HepG2 (cell line): ENCODE data around the gene ZNF615. TPM values are rescaled to one million over a fixed set of nuclear protein-coding genes. Genes with fewer than 3 reads are reported as not detected.
A peak's percentile ranks its signal among the peaks of the same experiment; 100 is the strongest.

Experiments used
- FIP1L1 ChIP-seq: fragments of 200-400 bp; formaldehyde crosslinking; IDR thresholded peaks from 2 replicates; pipeline ENCODE4 v1.6.1; 2018; ENCODE audit warnings: low read depth, mild to moderate bottlenecking, low read length, moderate library complexity, borderline replicate concordance; ENCODE audit not compliant: insufficient read depth
- NFYB ChIP-seq: sonication (generic); formaldehyde crosslinking; IDR thresholded peaks from 2 replicates; pipeline ENCODE4 v1.4.0; 2020; ENCODE audit warnings: missing genetic modification reagents
- SALL1 ChIP-seq: sonication (generic); formaldehyde crosslinking; IDR thresholded peaks from 2 replicates; pipeline ENCODE4 v1.8.0; 2022; ENCODE audit warnings: mild to moderate bottlenecking, missing genetic modification reagents
- SP140L ChIP-seq: sonication (generic); formaldehyde crosslinking; IDR thresholded peaks from 2 replicates; pipeline ENCODE4 v1.4.0; 2020; ENCODE audit warnings: missing genetic modification reagents, borderline replicate concordance
- SP2 ChIP-seq: sonication (generic); formaldehyde crosslinking; IDR thresholded peaks from 2 replicates; pipeline ENCODE4 v1.5.1; 2020; ENCODE audit warnings: mild to moderate bottlenecking, missing genetic modification reagents
- SRY ChIP-seq: sonication (generic); formaldehyde crosslinking; IDR thresholded peaks from 2 replicates; pipeline ENCODE4 v1.8.0; 2022; ENCODE audit warnings: mild to moderate bottlenecking, missing genetic modification reagents
- SYNCRIP ChIP-seq: fragments of 200-400 bp; formaldehyde crosslinking; IDR thresholded peaks from 2 replicates; pipeline ENCODE4 v1.6.1; 2018; ENCODE audit warnings: mild to moderate bottlenecking, low read depth, low read length; ENCODE audit not compliant: insufficient read depth
- XBP1 ChIP-seq: sonication (generic); formaldehyde crosslinking; IDR thresholded peaks from 2 replicates; pipeline ENCODE4 v1.5.0; 2020; ENCODE audit warnings: missing genetic modification reagents
- ZMYM4 ChIP-seq: sonication (generic); formaldehyde crosslinking; IDR thresholded peaks from 2 replicates; pipeline ENCODE4 v1.8.1; 2023; ENCODE audit warnings: mild to moderate bottlenecking, missing genetic modification reagents
- ZNF17 ChIP-seq: sonication (generic); formaldehyde crosslinking; IDR thresholded peaks from 2 replicates; pipeline ENCODE4 v1.5.0; 2020; ENCODE audit warnings: mild to moderate bottlenecking, missing genetic modification reagents
- ZNF235 ChIP-seq: sonication (generic); formaldehyde crosslinking; IDR thresholded peaks from 2 replicates; pipeline ENCODE4 v1.8.1; 2023; ENCODE audit warnings: mild to moderate bottlenecking, missing genetic modification reagents, borderline replicate concordance
- ZNF251 ChIP-seq: sonication (generic); formaldehyde crosslinking; IDR thresholded peaks from 2 replicates; pipeline ENCODE4 v1.9.0; 2021; ENCODE audit warnings: mild to moderate bottlenecking, missing genetic modification reagents
- ZSCAN30 ChIP-seq: sonication (generic); formaldehyde crosslinking; IDR thresholded peaks from 2 replicates; pipeline ENCODE4 v1.5.0; 2020; ENCODE audit warnings: mild to moderate bottlenecking, missing genetic modification reagents
- polyA plus RNA-seq, 8 experiments: library from polyadenylated mRNA; depleted of rRNA in 3 of 8; stranded (reverse) in 7 of 8; unstranded in 1 of 8; fragments of >200 nt; fragmentation: Illumina TruSeq in 4 of 8; extraction: Trizol in 4 of 8; gene quantifications; 2 replicates each; pipeline versions ENCODE4 v1.2.1 to v1.2.3, GENCODE V29; 2011 to 2016; ENCODE audit warnings: low read depth in 4 of 8, missing spikeins in 1 of 8, mixed read lengths in 1 of 8; ENCODE audit not compliant: insufficient read depth in 1 of 8
- total RNA-seq, 5 experiments: library from RNA; depleted of rRNA; stranded (reverse); fragments of >200 nt; fragmentation: Illumina TruSeq; extraction: Trizol; gene quantifications; 2 replicates each; pipeline ENCODE4 v1.2.3, GENCODE V29; 2016; ENCODE audit warnings: low read depth in 1 of 5
- TF ChIP-seq, protein P1 (sequence below): sonication (generic); formaldehyde crosslinking; IDR thresholded peaks from 2 replicates; pipeline ENCODE4 v1.4.0; 2020; ENCODE audit warnings: missing genetic modification reagents, borderline replicate concordance
- TF ChIP-seq, protein P2 (sequence below): sonication (generic); formaldehyde crosslinking; IDR thresholded peaks from 2 replicates; pipeline ENCODE4 v1.5.0; 2020; ENCODE audit warnings: missing genetic modification reagents
- TF ChIP-seq, protein P3 (sequence below): sonication (generic); formaldehyde crosslinking; IDR thresholded peaks from 2 replicates; pipeline ENCODE4 v1.5.0; 2020; ENCODE audit warnings: missing genetic modification reagents, mild to moderate bottlenecking, borderline replicate concordance
- TF ChIP-seq, protein P4 (sequence below): sonication (generic); formaldehyde crosslinking; IDR thresholded peaks from 2 replicates; pipeline ENCODE4 v1.5.0; 2020; ENCODE audit warnings: missing genetic modification reagents
- TF ChIP-seq, protein P5 (sequence below): sonication (generic); formaldehyde crosslinking; conservative IDR thresholded peaks from 2 replicates; pipeline ENCODE4 v1.4.0; 2020; ENCODE audit warnings: missing genetic modification reagents
- TF ChIP-seq, protein P6 (sequence below): sonication (generic); formaldehyde crosslinking; IDR thresholded peaks from 2 replicates; pipeline ENCODE4 v1.8.0; 2023; ENCODE audit warnings: mild to moderate bottlenecking, missing genetic modification reagents

ZNF615 gene
- total and polyA plus RNA-seq, 2 of the 13 experiments (the other 11 are each of a cell fraction or from before 2014, with no cell fraction given): 5.2 to 7.8 TPM

DNA sequence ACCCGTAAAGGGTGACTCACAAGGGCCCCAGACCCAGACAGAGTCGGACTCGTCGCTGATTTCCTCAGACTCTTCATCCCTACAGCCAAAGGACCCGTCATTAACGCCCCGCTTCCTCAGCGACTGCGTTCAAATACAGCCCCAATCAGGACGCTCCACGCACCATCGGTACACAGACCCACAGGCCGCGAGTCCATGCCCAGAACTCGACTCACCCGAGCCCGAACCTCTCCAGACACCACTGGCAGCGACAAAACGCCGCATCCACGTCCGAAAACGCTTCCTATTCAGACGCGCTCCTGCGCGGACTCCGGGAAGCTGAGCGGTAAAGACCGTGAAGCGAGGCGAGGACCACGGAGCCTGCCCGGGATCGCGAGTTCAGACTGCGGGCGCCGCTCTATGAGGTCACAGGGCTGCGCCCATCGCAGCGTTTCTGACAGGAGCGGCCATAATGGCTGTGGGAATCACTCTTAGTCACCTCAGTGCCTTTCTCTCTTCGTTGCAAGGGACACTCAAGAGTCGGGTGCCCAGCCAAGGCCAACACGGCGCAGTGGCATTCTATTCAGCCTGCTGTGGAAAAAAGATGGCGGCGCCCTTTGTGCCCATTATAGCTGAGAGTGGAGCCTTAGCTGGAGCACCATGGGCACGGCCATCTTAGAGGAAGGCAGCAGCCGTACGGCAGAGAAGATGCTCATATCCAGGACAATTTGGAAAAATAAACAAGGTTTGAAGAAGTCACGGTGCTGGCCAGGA is 20.2 kb upstream of the ZNF615 start, which contains the start of gene ZNF614 (continued):
- TF ChIP-seq SYNCRIP (no peak), FIP1L1 (no peak), NFYB (CRISPR knock-in tag) (0 out of 2 replicates have a peak, but pooled peaks have one; percentile 37), ZMYM4 (CRISPR knock-in tag) (peak; percentile 96), XBP1 (CRISPR knock-in tag) (no peak), ZSCAN30 (CRISPR knock-in tag) (0 out of 2 replicates have a peak, but pooled peaks have one; percentile 44), ZNF235 (peak; percentile 64; the same call in 1 of the 2 replicates), SP2 (CRISPR knock-in tag) (no peak), SRY (CRISPR knock-in tag) (no peak; the same call in 1 of the 2 replicates), ZNF17 (CRISPR knock-in tag) (no peak), SALL1 (CRISPR knock-in tag) (peak; percentile 72), SP140L (no peak), ZNF251 (CRISPR knock-in tag) (no peak)
- TF ChIP-seq, protein P1, sequence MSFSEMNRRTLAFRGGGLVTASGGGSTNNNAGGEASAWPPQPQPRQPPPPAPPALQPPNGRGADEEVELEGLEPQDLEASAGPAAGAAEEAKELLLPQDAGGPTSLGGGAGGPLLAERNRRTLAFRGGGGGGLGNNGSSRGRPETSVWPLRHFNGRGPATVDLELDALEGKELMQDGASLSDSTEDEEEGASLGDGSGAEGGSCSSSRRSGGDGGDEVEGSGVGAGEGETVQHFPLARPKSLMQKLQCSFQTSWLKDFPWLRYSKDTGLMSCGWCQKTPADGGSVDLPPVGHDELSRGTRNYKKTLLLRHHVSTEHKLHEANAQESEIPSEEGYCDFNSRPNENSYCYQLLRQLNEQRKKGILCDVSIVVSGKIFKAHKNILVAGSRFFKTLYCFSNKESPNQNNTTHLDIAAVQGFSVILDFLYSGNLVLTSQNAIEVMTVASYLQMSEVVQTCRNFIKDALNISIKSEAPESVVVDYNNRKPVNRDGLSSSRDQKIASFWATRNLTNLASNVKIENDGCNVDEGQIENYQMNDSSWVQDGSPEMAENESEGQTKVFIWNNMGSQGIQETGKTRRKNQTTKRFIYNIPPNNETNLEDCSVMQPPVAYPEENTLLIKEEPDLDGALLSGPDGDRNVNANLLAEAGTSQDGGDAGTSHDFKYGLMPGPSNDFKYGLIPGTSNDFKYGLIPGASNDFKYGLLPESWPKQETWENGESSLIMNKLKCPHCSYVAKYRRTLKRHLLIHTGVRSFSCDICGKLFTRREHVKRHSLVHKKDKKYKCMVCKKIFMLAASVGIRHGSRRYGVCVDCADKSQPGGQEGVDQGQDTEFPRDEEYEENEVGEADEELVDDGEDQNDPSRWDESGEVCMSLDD (CRISPR knock-in tag): no peak
- TF ChIP-seq, protein P2, sequence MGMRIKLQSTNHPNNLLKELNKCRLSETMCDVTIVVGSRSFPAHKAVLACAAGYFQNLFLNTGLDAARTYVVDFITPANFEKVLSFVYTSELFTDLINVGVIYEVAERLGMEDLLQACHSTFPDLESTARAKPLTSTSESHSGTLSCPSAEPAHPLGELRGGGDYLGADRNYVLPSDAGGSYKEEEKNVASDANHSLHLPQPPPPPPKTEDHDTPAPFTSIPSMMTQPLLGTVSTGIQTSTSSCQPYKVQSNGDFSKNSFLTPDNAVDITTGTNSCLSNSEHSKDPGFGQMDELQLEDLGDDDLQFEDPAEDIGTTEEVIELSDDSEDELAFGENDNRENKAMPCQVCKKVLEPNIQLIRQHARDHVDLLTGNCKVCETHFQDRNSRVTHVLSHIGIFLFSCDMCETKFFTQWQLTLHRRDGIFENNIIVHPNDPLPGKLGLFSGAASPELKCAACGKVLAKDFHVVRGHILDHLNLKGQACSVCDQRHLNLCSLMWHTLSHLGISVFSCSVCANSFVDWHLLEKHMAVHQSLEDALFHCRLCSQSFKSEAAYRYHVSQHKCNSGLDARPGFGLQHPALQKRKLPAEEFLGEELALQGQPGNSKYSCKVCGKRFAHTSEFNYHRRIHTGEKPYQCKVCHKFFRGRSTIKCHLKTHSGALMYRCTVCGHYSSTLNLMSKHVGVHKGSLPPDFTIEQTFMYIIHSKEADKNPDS (CRISPR knock-in tag): no peak
- TF ChIP-seq, protein P3, sequence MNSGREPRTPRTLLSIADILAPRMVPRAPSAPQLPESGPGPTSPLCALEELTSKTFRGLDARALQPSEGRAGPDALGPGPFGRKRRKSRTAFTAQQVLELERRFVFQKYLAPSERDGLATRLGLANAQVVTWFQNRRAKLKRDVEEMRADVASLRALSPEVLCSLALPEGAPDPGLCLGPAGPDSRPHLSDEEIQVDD (CRISPR knock-in tag): no peak
- TF ChIP-seq, protein P4, sequence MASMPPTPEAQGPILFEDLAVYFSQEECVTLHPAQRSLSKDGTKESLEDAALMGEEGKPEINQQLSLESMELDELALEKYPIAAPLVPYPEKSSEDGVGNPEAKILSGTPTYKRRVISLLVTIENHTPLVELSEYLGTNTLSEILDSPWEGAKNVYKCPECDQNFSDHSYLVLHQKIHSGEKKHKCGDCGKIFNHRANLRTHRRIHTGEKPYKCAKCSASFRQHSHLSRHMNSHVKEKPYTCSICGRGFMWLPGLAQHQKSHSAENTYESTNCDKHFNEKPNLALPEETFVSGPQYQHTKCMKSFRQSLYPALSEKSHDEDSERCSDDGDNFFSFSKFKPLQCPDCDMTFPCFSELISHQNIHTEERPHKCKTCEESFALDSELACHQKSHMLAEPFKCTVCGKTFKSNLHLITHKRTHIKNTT: no peak
- TF ChIP-seq, protein P5, sequence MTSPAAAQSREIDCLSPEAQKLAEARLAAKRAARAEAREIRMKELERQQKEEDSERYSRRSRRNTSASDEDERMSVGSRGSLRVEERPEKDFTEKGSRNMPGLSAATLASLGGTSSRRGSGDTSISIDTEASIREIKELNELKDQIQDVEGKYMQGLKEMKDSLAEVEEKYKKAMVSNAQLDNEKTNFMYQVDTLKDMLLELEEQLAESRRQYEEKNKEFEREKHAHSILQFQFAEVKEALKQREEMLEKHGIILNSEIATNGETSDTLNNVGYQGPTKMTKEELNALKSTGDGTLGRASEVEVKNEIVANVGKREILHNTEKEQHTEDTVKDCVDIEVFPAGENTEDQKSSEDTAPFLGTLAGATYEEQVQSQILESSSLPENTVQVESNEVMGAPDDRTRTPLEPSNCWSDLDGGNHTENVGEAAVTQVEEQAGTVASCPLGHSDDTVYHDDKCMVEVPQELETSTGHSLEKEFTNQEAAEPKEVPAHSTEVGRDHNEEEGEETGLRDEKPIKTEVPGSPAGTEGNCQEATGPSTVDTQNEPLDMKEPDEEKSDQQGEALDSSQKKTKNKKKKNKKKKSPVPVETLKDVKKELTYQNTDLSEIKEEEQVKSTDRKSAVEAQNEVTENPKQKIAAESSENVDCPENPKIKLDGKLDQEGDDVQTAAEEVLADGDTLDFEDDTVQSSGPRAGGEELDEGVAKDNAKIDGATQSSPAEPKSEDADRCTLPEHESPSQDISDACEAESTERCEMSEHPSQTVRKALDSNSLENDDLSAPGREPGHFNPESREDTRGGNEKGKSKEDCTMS (CRISPR knock-in tag): no peak
- TF ChIP-seq, protein P6, sequence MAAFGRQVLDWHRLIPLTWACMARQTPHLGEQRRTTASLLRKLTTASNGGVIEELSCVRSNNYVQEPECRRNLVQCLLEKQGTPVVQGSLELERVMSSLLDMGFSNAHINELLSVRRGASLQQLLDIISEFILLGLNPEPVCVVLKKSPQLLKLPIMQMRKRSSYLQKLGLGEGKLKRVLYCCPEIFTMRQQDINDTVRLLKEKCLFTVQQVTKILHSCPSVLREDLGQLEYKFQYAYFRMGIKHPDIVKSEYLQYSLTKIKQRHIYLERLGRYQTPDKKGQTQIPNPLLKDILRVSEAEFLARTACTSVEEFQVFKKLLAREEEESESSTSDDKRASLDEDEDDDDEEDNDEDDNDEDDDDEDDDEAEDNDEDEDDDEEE (CRISPR knock-in tag): peak; percentile 71; the same call in 1 of the 2 replicates
